ENCODE results near the gene GPR62. TPM values are rescaled to one million over a fixed set of nuclear protein-coding genes. Genes with fewer than 3 reads are reported as not detected.
A peak's percentile ranks its signal among the peaks of the same experiment; 100 is the strongest.

Gene GPR62
- polyA plus RNA-seq, 1 of the 3 experiments (the other 2 are of a cell fraction): 0.02 TPM

GRCh38 chr3:52006017-52006819 is 51.0 kb downstream of the GPR62 start:
- H4K20me1 ChIP-seq (ENCODE audit: insufficient read depth): no peaks in the 10 kb centered on the region
- H3K9me2 ChIP-seq: no peaks in the 10 kb centered on the region
- H3K9me3 ChIP-seq: no peaks in the 10 kb centered on the region
- peak; percentile 72 for DNase-seq
- peak overlapping the region; percentile 73 for H3K4me2 ChIP-seq
- no peaks in the 10 kb centered on the region for H3K36me3 ChIP-seq (replicated peaks in 1 of 2; ENCODE audit: control insufficient read depth in 1 of 2, insufficient read depth in 2 of 2, low read length in 1 of 2)
- H2AFZ ChIP-seq (ENCODE audit: low read depth): peak overlapping the region; percentile 84; the same call in 1 of the 2 replicates
- POLR2A ChIA-PET: interaction anchor here (0.6 to 6.2 kb wide), 13 partner anchors 9 to 116 kb away, joined by 3 to 144 read pairs (median 13); partner anchors contain the start of genes ACY1, DUSP7 and RPL29
- no peaks in the 10 kb centered on the region for H3F3A ChIP-seq (replicated peaks; ENCODE audit: insufficient read depth)
- H3K27me3 ChIP-seq (ENCODE audit: insufficient read depth): no peaks in the 10 kb centered on the region
- H3K4me3 ChIP-seq (ENCODE audit: low read depth in 2 of 2, low read length in 1 of 2): peak overlapping the region in 1 of 2 experiments; percentile 6; a peak in 1 of 4 replicates
- WGBS (ENCODE audit: low lambda C conversion rate): 58% methylated on average over 5 of the region's 8 CpGs
- peak overlapping the region; percentile 34; the same call in 1 of the 2 replicates for H3K9ac ChIP-seq
- no peaks in the 10 kb centered on the region for H3K79me2 ChIP-seq (ENCODE audit: insufficient read depth)
- peak overlapping the region; percentile 52 to 99; a peak in 3 of 4 replicates for H3K27ac ChIP-seq (ENCODE audit: low read depth in 2 of 2, low read length in 1 of 2)
- peaks cover 20 to 62% of the 10 kb centered on the region in 2 experiments for H3K4me1 ChIP-seq (ENCODE audit: control insufficient read depth in 1 of 2, insufficient read depth in 2 of 2, low read depth in 1 of 2, low read length in 1 of 2)
- CTCF ChIA-PET: interaction anchor here (1.6 to 24.7 kb wide), 8 partner anchors 11 to 169 kb away, joined by 4 to 983 read pairs (median 182); partner anchors contain the start of genes ACY1, DUSP7 and POC1A
- no peak for TF ChIP-seq USF1 (IDR thresholded peaks at IDR 0.05; ENCODE audit: borderline replicate concordance, low read depth)
- no peak for TF ChIP-seq GABPA (IDR thresholded peaks at IDR 0.05; ENCODE audit: low read depth)
- no peak for TF ChIP-seq SIN3A (IDR thresholded peaks at IDR 0.05; ENCODE audit: borderline replicate concordance, low read depth, low read length)
- TF ChIP-seq ZBTB33 (IDR thresholded peaks at IDR 0.05; ENCODE audit: borderline replicate concordance, low read depth): no peak
- no peak for TF ChIP-seq MAX (IDR thresholded peaks at IDR 0.05; ENCODE audit: low read depth)
- TF ChIP-seq ELF1 (IDR thresholded peaks at IDR 0.05): no peak
- TF ChIP-seq FOXJ3 (CRISPR knock-in tag; IDR thresholded peaks at IDR 0.05): 0 out of 2 replicates have a peak, but pooled peaks have one; percentile 36
- no peak for TF ChIP-seq YY1 (IDR thresholded peaks at IDR 0.05; ENCODE audit: low read depth)
- peak; percentile 34 for TF ChIP-seq RAD21 (IDR thresholded peaks at IDR 0.05; ENCODE audit: low read length)
- no peak for TF ChIP-seq FOSL2 (IDR thresholded peaks at IDR 0.05; ENCODE audit: borderline replicate concordance, low read depth)
- TF ChIP-seq POLR2AphosphoS5 (IDR thresholded peaks at IDR 0.05; ENCODE audit: low read depth, low read length): no peak
- TF ChIP-seq EZH2phosphoT487 (IDR thresholded peaks at IDR 0.05; ENCODE audit: borderline replicate concordance, low read depth): no peak
- no peak for TF ChIP-seq TAF1 (IDR thresholded peaks at IDR 0.05; ENCODE audit: borderline replicate concordance, low read depth, low read length)
- TF ChIP-seq PBX3 (IDR thresholded peaks at IDR 0.05): no peak
- TF ChIP-seq EP300 (IDR thresholded peaks at IDR 0.05; ENCODE audit: borderline replicate concordance in 1 of 2, low read depth in 1 of 2, low read length in 1 of 2): peak in 1 of 2 experiments; percentile 75; a peak in 2 of 4 replicates
- no peak for TF ChIP-seq RXRA (IDR thresholded peaks at IDR 0.05; ENCODE audit: borderline replicate concordance, low read depth)
- TF ChIP-seq MEF2A (IDR thresholded peaks at IDR 0.05; ENCODE audit: borderline replicate concordance, low read depth): no peak
- peak; percentile 35; the same call in 1 of the 2 replicates for TF ChIP-seq RCOR1 (IDR thresholded peaks at IDR 0.05; ENCODE audit: low read length)
- no peak for TF ChIP-seq FOXM1 (IDR thresholded peaks at IDR 0.05; ENCODE audit: low read depth)
- TF ChIP-seq NFIC (IDR thresholded peaks at IDR 0.05; ENCODE audit: borderline replicate concordance): no peak
- TF ChIP-seq JUND (IDR thresholded peaks at IDR 0.05): no peak
- no peak for TF ChIP-seq CTCF (IDR thresholded peaks at IDR 0.05)
- no peak for TF ChIP-seq NRF1 (IDR thresholded peaks at IDR 0.05; ENCODE audit: low read depth, low read length)
- peak; percentile 69 for TF ChIP-seq MXI1 (IDR thresholded peaks at IDR 0.05; ENCODE audit: low read depth, low read length)
- TF ChIP-seq RFX5 (IDR thresholded peaks at IDR 0.05; ENCODE audit: low read length): no peak
